Stimulated activated memory B cell treated with anti-CD40 and anti-IgM and Interleukin-4, amounts not matched to agents 10 μg/mL and 1 μg/mL and 100 μg/mL, for 72 hours (primary cell): ENCODE results near the gene CCDC170.

Source experiments
- ATAC-seq: fragments of 150-1000 bp; cut with Tn5 transposase; 2 replicates; pipeline ENCODE4 v1.10.0; 2021
- H3K27ac Mint-ChIP-seq: one replicate; pipeline ENCODE4 v1.8.0; 2022; ENCODE audit warnings: mild to moderate bottlenecking, mixed read lengths
- H3K27me3 Mint-ChIP-seq: one replicate; pipeline ENCODE4 v1.8.0; 2022; ENCODE audit warnings: mixed read lengths
- H3K36me3 Mint-ChIP-seq: one replicate; pipeline ENCODE4 v1.8.0; 2022; ENCODE audit warnings: mixed read lengths
- H3K4me1 Mint-ChIP-seq: one replicate; pipeline ENCODE4 v1.8.0; 2022; ENCODE audit warnings: mixed read lengths
- H3K4me3 Mint-ChIP-seq: one replicate; pipeline ENCODE4 v1.8.0; 2022; ENCODE audit warnings: mild to moderate bottlenecking, moderate library complexity, mixed read lengths
- H3K9me3 Mint-ChIP-seq: one replicate; pipeline ENCODE4 v1.8.0; 2022; ENCODE audit warnings: mixed read lengths

The CCDC170 gene

GRCh38 chr6:151481786-151482185 is 12.0 kb upstream of the CCDC170 start:
- Mint-ChIP-seq H3K27ac (peak overlapping the region; percentile 74), H3K4me1 (peaks cover 20% of the 10 kb centered on the region), H3K36me3 (no peaks in the 10 kb centered on the region), H3K4me3 (no peak overlapping the region), H3K9me3 (no peaks in the 10 kb centered on the region), H3K27me3 (no peaks in the 10 kb centered on the region)
- no peak for ATAC-seq

GRCh38 chr6:151482290-151482689 is 11.5 kb upstream of the CCDC170 start:
- no peaks in the 10 kb centered on the region for H3K36me3 Mint-ChIP-seq
- H3K9me3 Mint-ChIP-seq, result no peaks in the 10 kb centered on the region
- ATAC-seq, result no peak
- H3K27me3 Mint-ChIP-seq, result no peaks in the 10 kb centered on the region
- H3K4me1 Mint-ChIP-seq, result peaks cover 20% of the 10 kb centered on the region
- peak overlapping the region; percentile 47 for H3K4me3 Mint-ChIP-seq
- H3K27ac Mint-ChIP-seq, result peak overlapping the region; percentile 74

DNA sequence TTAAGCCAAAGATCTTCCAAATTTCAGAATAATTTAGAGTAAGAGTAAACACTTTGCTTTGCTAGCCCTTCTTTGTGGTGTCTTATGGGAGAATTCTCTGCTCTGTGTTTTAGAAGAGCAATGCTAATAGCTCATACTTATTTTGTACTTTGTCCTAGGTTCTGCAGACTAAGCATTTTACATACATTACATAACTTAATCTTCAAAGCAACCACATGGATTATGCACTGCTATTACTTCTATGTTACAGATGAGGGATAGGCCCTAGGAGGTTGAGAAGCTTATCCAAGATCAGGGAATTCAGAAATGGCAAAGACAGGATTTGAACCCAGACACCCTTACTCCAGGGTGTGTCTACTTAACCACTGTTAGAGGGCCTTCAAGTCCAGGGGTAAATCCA is 9.8 kb upstream of the CCDC170 start:
- Mint-ChIP-seq H3K4me3 (no peak overlapping the region), H3K27me3 (no peaks in the 10 kb centered on the region), H3K9me3 (no peaks in the 10 kb centered on the region), H3K4me1 (peaks cover 20% of the 10 kb centered on the region), H3K36me3 (no peaks in the 10 kb centered on the region), H3K27ac (no peak overlapping the region)
- ATAC-seq, result no peak

DNA sequence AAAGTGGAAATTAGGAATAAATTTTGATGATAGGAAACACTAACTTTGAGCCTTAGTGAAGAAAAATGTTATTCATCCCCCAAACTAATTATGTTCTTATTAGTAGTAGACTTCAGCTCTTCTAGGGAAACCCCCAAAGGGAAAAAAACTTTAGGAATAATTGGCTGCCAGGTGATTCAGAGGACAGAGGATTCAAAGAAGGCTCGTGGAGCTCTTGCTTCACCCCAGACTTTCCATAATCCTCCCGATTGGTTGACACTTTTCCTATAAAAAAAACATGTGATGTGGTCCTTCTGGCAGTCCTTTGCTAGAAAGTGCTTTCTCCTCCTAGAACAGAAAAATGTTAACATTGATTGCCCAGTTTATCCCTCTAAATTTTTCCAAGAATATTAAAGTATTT is 5.6 kb upstream of the CCDC170 start:
- ATAC-seq, result no peak
- Mint-ChIP-seq H3K4me1 (no peaks in the 10 kb centered on the region), H3K9me3 (no peaks in the 10 kb centered on the region), H3K36me3 (no peaks in the 10 kb centered on the region), H3K27me3 (peaks cover 9% of the 10 kb centered on the region), H3K27ac (no peak overlapping the region), H3K4me3 (no peak overlapping the region)

DNA sequence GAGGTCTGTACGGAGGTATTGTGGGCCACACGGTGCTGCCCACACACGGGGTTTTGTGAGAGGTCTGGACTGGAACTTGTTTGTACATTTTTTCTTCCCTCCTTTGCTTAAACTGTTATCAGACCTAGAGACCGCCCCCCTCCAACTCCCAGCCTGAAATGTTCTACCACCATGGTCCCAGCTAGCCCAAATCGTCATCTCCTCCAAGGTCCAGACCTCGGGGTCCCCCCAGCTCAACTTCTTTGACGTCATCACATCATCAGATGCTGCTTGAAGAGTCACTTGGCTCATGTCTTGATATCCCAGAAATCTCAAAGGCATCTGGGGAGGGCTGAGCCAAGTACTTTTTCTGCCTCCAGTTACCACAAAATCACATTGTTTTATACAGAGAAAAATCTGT is 2.8 kb upstream of the CCDC170 start:
- peaks cover 31% of the 10 kb centered on the region for H3K27me3 Mint-ChIP-seq
- H3K27ac Mint-ChIP-seq, result no peak overlapping the region
- no peaks in the 10 kb centered on the region for H3K36me3 Mint-ChIP-seq
- ATAC-seq, result no peak
- H3K4me3 Mint-ChIP-seq, result no peak overlapping the region
- no peaks in the 10 kb centered on the region for H3K9me3 Mint-ChIP-seq
- peaks cover 16% of the 10 kb centered on the region for H3K4me1 Mint-ChIP-seq

- no peaks in the 10 kb centered on the region for H3K9me3 Mint-ChIP-seq
- H3K4me3 Mint-ChIP-seq, result no peak overlapping the region
- peaks cover 18% of the 10 kb centered on the region for H3K4me1 Mint-ChIP-seq
- no peaks in the 10 kb centered on the region for H3K36me3 Mint-ChIP-seq
- peaks cover 34% of the 10 kb centered on the region for H3K27me3 Mint-ChIP-seq
- H3K27ac Mint-ChIP-seq, result no peak overlapping the region
- no peak for ATAC-seq
These were observed 535 bp upstream of the CCDC170 start for GRCh38 chr6:151493161-151493803.

DNA sequence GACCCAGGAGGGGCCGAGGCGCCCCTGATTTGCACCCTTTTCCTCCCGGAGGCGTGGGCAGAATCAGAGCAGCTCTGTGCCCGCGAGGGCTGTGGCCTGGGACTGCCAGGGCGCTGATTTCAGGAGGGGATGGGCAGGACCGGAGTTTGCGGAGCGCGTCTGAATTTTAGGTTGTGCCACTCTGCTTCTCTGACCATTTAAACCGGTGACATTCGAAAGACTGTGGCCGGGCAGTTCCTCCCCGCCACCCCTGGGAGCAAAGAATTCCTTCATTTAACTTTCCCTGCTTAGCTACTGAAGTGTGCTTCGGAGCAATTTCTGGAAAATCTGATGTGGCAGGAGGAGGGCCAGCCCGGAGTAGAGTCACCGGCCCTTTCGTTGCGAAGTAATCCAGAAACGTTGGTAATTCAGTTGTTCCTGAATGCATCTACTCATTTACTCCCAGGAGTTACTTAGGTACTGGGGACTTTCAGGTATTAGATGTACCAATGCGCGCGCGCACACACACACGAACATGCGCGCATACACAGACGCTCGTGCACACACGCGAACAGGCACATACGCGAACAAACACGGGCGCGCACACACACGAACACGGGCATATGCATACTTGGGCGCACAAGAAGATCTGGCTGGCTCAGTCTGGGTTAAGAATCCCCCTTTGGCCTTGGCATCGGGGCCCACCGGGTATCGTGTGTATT is 568 bp downstream of the CCDC170 start:
- Mint-ChIP-seq H3K4me3 (peak overlapping the region; percentile 78), H3K27ac (no peak overlapping the region), H3K27me3 (peaks cover 34% of the 10 kb centered on the region), H3K36me3 (no peaks in the 10 kb centered on the region), H3K4me1 (peaks cover 22% of the 10 kb centered on the region), H3K9me3 (no peaks in the 10 kb centered on the region)
- peak; percentile 54 for ATAC-seq

DNA sequence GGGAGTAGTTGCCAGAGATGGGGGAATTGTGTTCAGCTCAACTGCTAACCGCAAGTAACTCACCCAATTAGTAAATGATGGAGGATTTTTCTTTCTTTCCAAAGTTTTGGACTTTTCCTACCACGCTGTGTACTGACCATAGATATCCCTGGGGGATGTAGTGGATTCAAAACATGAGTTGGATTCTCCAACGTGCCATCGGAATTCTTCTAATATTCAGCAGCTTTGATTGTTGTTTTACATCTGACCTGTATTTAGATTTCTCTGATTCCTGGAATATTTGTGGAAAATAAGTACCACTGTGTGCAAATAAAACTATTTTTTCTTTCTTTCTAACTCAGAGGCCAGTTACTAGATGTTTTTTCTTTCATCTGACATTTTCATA is 1.1 kb downstream of the CCDC170 start:
- H3K36me3 Mint-ChIP-seq, result no peaks in the 10 kb centered on the region
- ATAC-seq, result no peak
- no peak overlapping the region for H3K27ac Mint-ChIP-seq
- peaks cover 24% of the 10 kb centered on the region for H3K4me1 Mint-ChIP-seq
- peaks cover 37% of the 10 kb centered on the region for H3K27me3 Mint-ChIP-seq
- H3K9me3 Mint-ChIP-seq, result no peaks in the 10 kb centered on the region
- H3K4me3 Mint-ChIP-seq, result peak overlapping the region; percentile 78

GRCh38 chr6:151495380-151495779 is 1.6 kb downstream of the CCDC170 start:
- no peaks in the 10 kb centered on the region for H3K36me3 Mint-ChIP-seq

DNA sequence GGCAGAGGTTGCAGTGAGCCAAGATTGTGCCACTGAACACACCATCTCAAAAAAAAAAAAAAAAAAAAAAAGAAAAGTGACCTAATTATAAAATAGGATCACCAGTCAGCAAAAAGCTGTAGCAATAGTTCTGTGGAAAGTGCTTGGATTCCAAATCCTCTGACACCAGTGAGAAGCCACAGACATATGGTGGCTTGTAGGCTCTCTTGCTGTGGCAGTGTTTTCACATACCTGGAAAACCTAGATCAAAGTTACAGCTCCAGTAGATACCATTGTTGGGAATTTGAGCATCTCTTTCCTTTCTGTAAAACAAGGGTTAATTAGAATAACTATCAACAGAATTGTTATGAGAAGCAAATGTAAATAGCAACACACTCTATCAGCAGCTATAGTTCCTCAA is 4.1 kb downstream of the CCDC170 start:
- Mint-ChIP-seq H3K4me1 (peaks cover 29% of the 10 kb centered on the region), H3K27me3 (peaks cover 41% of the 10 kb centered on the region), H3K27ac (no peak overlapping the region), H3K9me3 (no peaks in the 10 kb centered on the region), H3K4me3 (no peak overlapping the region), H3K36me3 (no peaks in the 10 kb centered on the region)
- ATAC-seq, result no peak

More at GRCh38 chr6:151495380-151495779, 1.6 kb downstream of the CCDC170 start:
- Mint-ChIP-seq H3K4me1 (peaks cover 29% of the 10 kb centered on the region), H3K9me3 (no peaks in the 10 kb centered on the region), H3K4me3 (peak overlapping the region; percentile 65), H3K27ac (no peak overlapping the region), H3K27me3 (peaks cover 42% of the 10 kb centered on the region)
- no peak for ATAC-seq

DNA sequence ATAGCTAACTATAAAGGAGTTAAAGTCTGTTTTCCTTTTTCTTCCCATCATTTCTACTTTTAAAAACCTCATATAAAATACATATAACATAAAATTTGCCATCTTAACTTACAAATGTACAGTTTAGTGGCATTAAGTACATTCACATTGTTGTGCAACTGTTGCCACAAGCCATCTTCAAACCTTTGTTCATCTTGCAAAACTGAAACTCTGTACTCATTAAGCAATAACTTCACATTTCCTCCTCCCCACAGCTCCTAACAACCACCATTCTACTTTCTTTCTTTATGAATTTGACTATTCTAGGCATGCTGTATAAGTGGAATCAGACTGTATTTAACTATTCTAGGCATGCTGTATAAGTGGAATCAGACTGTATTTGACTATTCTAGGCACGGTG is 4.5 kb downstream of the CCDC170 start:
- Mint-ChIP-seq H3K27ac (no peak overlapping the region), H3K36me3 (no peaks in the 10 kb centered on the region), H3K9me3 (no peaks in the 10 kb centered on the region), H3K4me3 (no peak overlapping the region), H3K4me1 (peaks cover 29% of the 10 kb centered on the region), H3K27me3 (peaks cover 45% of the 10 kb centered on the region)
- ATAC-seq, result no peak

DNA sequence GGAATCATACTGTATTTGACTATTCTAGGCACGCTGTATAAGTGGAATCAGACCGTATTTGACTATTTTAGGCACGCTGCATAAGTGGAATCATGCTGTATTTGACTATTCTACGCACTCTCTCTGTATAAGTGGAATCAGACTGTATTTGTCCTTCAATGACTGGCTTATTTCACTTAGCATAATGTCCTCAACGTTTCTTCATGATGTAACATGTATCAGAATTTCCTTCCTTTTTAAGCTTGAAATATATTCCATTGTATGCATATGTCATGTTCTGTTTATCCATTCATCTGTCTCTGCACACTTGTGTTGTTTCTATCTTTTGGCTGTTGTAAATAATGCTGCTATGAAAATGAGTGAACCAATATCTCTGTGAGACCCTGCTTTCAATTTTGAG is 5.7 kb downstream of the CCDC170 start:
- H3K9me3 Mint-ChIP-seq, result no peaks in the 10 kb centered on the region
- H3K4me1 Mint-ChIP-seq, result peaks cover 25% of the 10 kb centered on the region
- H3K27ac Mint-ChIP-seq, result no peak overlapping the region
- H3K4me3 Mint-ChIP-seq, result no peak overlapping the region
- ATAC-seq, result no peak
- H3K27me3 Mint-ChIP-seq, result peaks cover 46% of the 10 kb centered on the region
- no peaks in the 10 kb centered on the region for H3K36me3 Mint-ChIP-seq

DNA sequence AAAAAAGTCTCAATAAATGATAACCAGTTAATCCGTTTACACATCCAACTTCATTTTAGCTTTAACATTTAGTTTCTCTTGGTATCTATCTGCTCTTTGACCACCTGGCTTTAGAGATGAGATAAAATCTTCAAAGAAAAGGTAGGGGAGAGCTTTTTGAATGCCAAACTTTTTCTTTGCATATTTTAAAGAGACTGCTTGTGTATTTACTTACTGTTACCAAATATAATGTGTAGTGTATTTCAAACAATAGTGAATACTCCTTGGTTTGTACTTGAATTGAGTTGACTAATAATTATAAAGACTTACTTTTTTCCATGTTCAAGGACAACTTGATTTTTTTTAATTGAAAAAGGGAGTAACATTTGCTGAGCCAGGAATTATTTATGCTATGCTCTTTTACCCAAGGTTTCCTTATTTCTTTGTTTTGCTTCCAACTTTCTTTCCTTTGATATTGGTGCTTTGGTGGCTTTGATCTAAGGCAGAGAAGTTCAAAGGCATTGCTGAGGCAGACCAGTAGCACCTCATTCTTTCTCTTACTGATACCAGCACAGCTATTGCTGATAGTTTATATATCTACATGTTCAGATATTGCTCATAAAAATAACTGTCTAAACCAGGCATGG is 7.8 kb downstream of the CCDC170 start:
- Mint-ChIP-seq H3K27me3 (peaks cover 28% of the 10 kb centered on the region), H3K27ac (no peak overlapping the region), H3K4me3 (no peak overlapping the region), H3K9me3 (no peaks in the 10 kb centered on the region), H3K36me3 (no peaks in the 10 kb centered on the region), H3K4me1 (peaks cover 13% of the 10 kb centered on the region)
- ATAC-seq, result no peak

DNA sequence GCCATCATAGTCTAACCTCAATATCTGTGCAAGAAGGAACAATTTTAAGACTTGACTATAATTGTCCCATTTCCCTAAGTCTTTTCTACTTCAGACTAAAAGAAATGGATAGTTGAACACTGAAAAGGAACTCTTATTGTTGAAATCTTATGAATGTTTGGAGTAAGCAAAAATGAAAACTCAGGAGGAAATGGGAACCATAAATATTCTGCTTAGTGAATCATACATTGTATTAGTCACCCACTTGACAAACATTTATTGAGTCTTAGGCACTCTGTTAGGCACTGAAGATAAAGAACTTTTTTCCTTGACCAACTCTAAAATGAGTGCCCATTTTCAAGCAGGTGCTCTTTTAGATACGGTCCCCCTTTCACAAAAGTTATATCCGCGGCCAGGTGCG is 8.7 kb downstream of the CCDC170 start:
- Mint-ChIP-seq H3K36me3 (no peaks in the 10 kb centered on the region), H3K27me3 (peaks cover 28% of the 10 kb centered on the region), H3K4me3 (no peak overlapping the region), H3K27ac (no peak overlapping the region), H3K9me3 (no peaks in the 10 kb centered on the region), H3K4me1 (peaks cover 13% of the 10 kb centered on the region)
- ATAC-seq, result no peak

GRCh38 chr6:151506761-151507160 is 12.9 kb downstream of the CCDC170 start:
- Mint-ChIP-seq H3K36me3 (no peaks in the 10 kb centered on the region), H3K27me3 (peaks cover 18% of the 10 kb centered on the region), H3K4me1 (no peaks in the 10 kb centered on the region), H3K4me3 (no peak overlapping the region), H3K9me3 (no peaks in the 10 kb centered on the region), H3K27ac (no peak overlapping the region)
- no peak for ATAC-seq

GRCh38 chr6:151509048-151509447 is 15.2 kb downstream of the CCDC170 start:
- peaks cover under 1% of the 10 kb centered on the region for H3K27me3 Mint-ChIP-seq
- no peaks in the 10 kb centered on the region for H3K9me3 Mint-ChIP-seq
- H3K4me3 Mint-ChIP-seq, result no peak overlapping the region
- no peaks in the 10 kb centered on the region for H3K4me1 Mint-ChIP-seq
- no peak for ATAC-seq
- H3K27ac Mint-ChIP-seq, result no peak overlapping the region
- no peaks in the 10 kb centered on the region for H3K36me3 Mint-ChIP-seq
